Activated CD4-positive, alpha-beta memory T cell treated with anti-CD3 and anti-CD28 coated beads, Interleukin-2, amount 10 ng/mL, durations not matched to agents 7 days and 5 days (primary cell): ENCODE results near the gene CCDC14. TPM values are rescaled to one million over a fixed set of nuclear protein-coding genes. Genes with fewer than 3 reads are reported as not detected.
"Not testable (repeated sequence)": the region's sequence is repeated elsewhere in the genome, so short reads cannot be mapped to it uniquely, and the experiment has no call there.

Source experiments
- CTCF ChIA-PET: fragments of 350-600 bp; sonication (Branson Sonifier 250); formaldehyde crosslinking; loops from one replicate; lab custom pipeline; 2021; ENCODE audit warnings: antibody characterized with exemption, inconsistent platforms; lab: Charles Lee
- POLR2A ChIA-PET: fragments of 350-600 bp; sonication (Branson Sonifier 250); formaldehyde crosslinking; loops from one replicate; lab custom pipeline; 2021; ENCODE audit warnings: antibody characterized with exemption; lab: Charles Lee
- DNase-seq: peaks from one replicate; pipeline ENCODE4 v3.0.0-alpha.2; 2020
- H3K27ac Mint-ChIP-seq: one replicate; pipeline ENCODE4 v1.8.0; 2021; ENCODE audit warnings: mild to moderate bottlenecking, mixed read lengths
- H3K27me3 Mint-ChIP-seq: one replicate; pipeline ENCODE4 v1.8.0; 2021; ENCODE audit warnings: mixed read lengths
- H3K36me3 Mint-ChIP-seq: one replicate; pipeline ENCODE4 v1.8.0; 2021; ENCODE audit warnings: low read depth, mixed read lengths
- H3K4me1 Mint-ChIP-seq: one replicate; pipeline ENCODE4 v1.8.0; 2021; ENCODE audit warnings: mixed read lengths
- H3K4me3 Mint-ChIP-seq: one replicate; pipeline ENCODE4 v1.8.0; 2021; ENCODE audit warnings: mild to moderate bottlenecking, mixed read lengths
- H3K9me3 Mint-ChIP-seq: one replicate; pipeline ENCODE4 v1.8.0; 2021; ENCODE audit warnings: mixed read lengths
- total RNA-seq, 2 experiments: library from RNA; stranded (reverse); gene quantifications; one replicate each; pipeline ENCODE4 v1.2.3, GENCODE V29; 2021

Gene CCDC14, protein sequence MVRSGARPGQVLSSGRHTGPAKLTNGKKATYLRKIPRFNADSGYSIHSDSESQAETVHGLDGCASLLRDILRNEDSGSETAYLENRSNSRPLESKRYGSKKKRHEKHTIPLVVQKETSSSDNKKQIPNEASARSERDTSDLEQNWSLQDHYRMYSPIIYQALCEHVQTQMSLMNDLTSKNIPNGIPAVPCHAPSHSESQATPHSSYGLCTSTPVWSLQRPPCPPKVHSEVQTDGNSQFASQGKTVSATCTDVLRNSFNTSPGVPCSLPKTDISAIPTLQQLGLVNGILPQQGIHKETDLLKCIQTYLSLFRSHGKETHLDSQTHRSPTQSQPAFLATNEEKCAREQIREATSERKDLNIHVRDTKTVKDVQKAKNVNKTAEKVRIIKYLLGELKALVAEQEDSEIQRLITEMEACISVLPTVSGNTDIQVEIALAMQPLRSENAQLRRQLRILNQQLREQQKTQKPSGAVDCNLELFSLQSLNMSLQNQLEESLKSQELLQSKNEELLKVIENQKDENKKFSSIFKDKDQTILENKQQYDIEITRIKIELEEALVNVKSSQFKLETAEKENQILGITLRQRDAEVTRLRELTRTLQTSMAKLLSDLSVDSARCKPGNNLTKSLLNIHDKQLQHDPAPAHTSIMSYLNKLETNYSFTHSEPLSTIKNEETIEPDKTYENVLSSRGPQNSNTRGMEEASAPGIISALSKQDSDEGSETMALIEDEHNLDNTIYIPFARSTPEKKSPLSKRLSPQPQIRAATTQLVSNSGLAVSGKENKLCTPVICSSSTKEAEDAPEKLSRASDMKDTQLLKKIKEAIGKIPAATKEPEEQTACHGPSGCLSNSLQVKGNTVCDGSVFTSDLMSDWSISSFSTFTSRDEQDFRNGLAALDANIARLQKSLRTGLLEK
- total RNA-seq: 10 to 100 TPM; 50.1 to 52.4 TPM

DNA sequence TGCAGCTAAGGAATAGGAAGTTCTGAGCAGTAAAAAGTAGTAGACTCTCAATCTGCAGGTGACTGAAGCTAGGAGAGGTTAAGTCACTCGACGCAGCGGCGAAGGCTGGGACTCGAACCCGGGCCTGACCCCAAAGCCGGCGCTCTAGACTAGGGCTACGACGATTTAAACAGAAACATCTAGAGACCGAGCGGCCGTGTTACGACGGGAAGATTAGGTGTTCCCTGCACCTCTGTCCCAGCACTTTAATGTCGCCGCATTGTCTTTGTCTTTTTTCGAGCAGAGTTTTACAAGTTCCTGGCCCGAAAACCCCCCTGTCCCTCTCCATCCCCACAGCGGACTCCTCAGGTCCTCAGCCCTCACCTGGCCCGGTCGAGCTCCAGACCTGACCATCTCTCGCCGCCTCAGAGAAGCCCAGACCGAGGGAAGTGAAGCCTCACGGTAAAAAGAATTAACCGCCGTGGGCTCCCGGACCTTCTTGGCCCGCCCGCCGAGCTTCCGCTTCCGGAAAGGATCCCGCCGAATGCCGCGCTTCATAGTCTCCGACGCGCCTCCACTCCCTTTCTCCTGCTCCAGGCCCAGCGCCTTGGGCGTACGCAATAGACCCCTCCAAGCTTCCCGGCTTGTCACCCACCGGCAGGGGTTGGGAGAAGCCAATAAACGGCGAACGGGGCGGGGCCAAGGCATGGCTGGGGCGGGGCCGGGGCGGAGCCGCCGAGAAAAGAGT lies at the start of gene CCDC14:
Gene CCDC14, minus strand, starts transcription at position 449 of the 727 bp plus-strand sequence. Its CDS starts 56 bp downstream, at position 393.
- H3K4me1 Mint-ChIP-seq: peaks cover 28% of the 10 kb centered on the region
- peak within 1 kb of the TSS; percentile 89 for H3K27ac Mint-ChIP-seq
- POLR2A ChIA-PET: interaction anchor here (1.1 to 1.6 kb wide), 3 partner anchors 9 to 376 kb away, joined by 3 to 9 read pairs (median 6); partner anchors contain the start of genes HACD2 and KALRN
- no peaks in the 10 kb centered on the region for H3K9me3 Mint-ChIP-seq
- H3K36me3 Mint-ChIP-seq: peaks cover 3% of the 10 kb centered on the region
- CTCF ChIA-PET: interaction anchor here (0.9 kb wide), 1 partner anchor 19 kb away, joined by 3 read pairs; no protein-coding TSS in a partner anchor
- DNase-seq: peak; percentile 78
- H3K4me3 Mint-ChIP-seq: peak within 1 kb of the TSS; percentile 94
- H3K27me3 Mint-ChIP-seq: peaks cover 10% of the 10 kb centered on the region

DNA sequence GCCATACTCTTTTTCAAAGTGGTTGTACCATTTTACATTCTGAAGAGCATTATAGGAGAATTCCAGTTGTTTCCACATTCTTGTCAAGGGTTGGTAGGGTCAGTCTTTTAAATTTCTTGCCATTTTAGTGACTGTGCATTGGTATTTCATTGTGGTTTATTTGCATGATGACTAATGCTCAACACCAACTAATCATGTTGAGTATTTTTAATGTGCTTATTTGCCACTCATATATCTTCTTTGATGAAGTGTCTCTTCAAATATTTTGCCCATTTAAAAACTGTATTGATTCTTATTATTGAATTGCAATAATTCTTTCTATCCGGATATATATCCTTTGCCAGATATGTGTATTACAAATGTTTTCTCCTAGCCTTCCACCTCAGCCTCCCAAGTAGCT lies 47.3 kb upstream of the CCDC14 start:
- H3K9me3 Mint-ChIP-seq, DNase-seq, H3K27ac Mint-ChIP-seq, H3K36me3 Mint-ChIP-seq, H3K4me3 Mint-ChIP-seq, H3K4me1 Mint-ChIP-seq, POLR2A ChIA-PET: not testable (repeated sequence)
- CTCF ChIA-PET: interaction anchor here (1.3 kb wide), 1 partner anchor 24 kb away, joined by 6 read pairs; no protein-coding TSS in a partner anchor
- H3K27me3 Mint-ChIP-seq: peaks cover 45% of the 10 kb centered on the region

DNA sequence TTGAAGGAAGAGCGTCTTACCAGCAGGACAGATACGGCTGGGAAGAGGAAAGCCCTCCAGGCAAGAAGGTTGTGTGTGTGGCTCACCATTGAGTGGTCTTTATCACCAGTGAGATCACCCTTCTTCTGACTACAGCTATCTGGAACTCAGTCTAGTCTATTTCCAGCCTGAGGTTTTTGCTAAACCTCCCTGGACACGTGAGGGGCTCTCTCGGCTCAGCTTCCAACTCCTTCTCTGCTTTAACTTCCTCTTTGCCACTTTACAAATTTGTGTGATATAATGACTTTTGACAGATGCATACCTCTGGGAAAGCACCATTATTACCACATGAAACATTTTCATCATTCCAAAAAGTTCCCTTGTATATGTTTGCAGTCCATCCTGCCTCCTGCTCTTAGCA lies 46.2 kb upstream of the CCDC14 start:
- CTCF ChIA-PET: interaction anchor here (1.3 kb wide), 1 partner anchor 25 kb away, joined by 6 read pairs; no protein-coding TSS in a partner anchor

GRCh38 chr3:124002405-124003079 lies 41.5 kb upstream of the CCDC14 start:
- POLR2A ChIA-PET, DNase-seq, H3K4me1 Mint-ChIP-seq, H3K36me3 Mint-ChIP-seq, H3K4me3 Mint-ChIP-seq, H3K9me3 Mint-ChIP-seq, H3K27ac Mint-ChIP-seq, CTCF ChIA-PET: not testable (repeated sequence)
- H3K27me3 Mint-ChIP-seq: peaks cover 52% of the 10 kb centered on the region

More for the DNA sequence above, 46.2 kb upstream of the CCDC14 start:
- peaks cover 49% of the 10 kb centered on the region for H3K27me3 Mint-ChIP-seq
- no peaks in the 10 kb centered on the region for H3K4me1 Mint-ChIP-seq
- DNase-seq: no peak
- POLR2A ChIA-PET: no interaction called here
- H3K4me3 Mint-ChIP-seq: no peak overlapping the region
- H3K9me3 Mint-ChIP-seq: no peaks in the 10 kb centered on the region
- H3K27ac Mint-ChIP-seq: no peak overlapping the region
- H3K36me3 Mint-ChIP-seq: no peaks in the 10 kb centered on the region

DNA sequence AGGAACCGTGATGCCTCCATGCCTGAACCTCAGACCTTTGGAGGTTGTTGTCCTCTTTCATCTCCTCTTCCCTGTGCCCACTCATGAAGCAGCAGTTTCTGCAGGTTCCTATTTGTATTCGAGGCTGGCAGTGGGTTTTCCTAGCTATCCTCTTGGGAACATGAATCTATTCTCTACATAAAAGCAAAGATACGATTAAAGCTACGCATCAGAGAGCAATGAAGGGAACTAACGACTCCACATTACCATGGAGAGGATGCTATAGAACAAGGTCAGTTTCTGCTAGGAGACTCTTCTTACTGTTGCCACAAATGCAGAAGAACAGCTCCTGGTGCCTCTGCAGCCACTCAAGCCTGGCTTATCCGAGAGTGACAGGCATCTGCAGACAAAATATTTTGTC lies 40.3 kb upstream of the CCDC14 start:
- H3K4me3 Mint-ChIP-seq, H3K36me3 Mint-ChIP-seq, DNase-seq, H3K9me3 Mint-ChIP-seq, H3K27ac Mint-ChIP-seq, H3K4me1 Mint-ChIP-seq, POLR2A ChIA-PET, CTCF ChIA-PET: not testable (repeated sequence)
- H3K27me3 Mint-ChIP-seq: peaks cover 44% of the 10 kb centered on the region

GRCh38 chr3:123997543-123997942 lies 36.5 kb upstream of the CCDC14 start:
- H3K36me3 Mint-ChIP-seq: no peaks in the 10 kb centered on the region
- ChIA-PET POLR2A (no interaction called here), CTCF (no interaction called here)
- H3K4me3 Mint-ChIP-seq: no peak overlapping the region
- H3K9me3 Mint-ChIP-seq: no peaks in the 10 kb centered on the region
- peaks cover 24% of the 10 kb centered on the region for H3K27me3 Mint-ChIP-seq
- DNase-seq: no peak
- H3K4me1 Mint-ChIP-seq: no peaks in the 10 kb centered on the region
- no peak overlapping the region for H3K27ac Mint-ChIP-seq

GRCh38 chr3:123993818-123994217 lies 32.8 kb upstream of the CCDC14 start:
- H3K27ac Mint-ChIP-seq: no peak overlapping the region
- CTCF ChIA-PET: no interaction called here
- no peak for DNase-seq
- H3K27me3 Mint-ChIP-seq: peaks cover 33% of the 10 kb centered on the region
- no peak overlapping the region for H3K4me3 Mint-ChIP-seq
- H3K9me3 Mint-ChIP-seq: no peaks in the 10 kb centered on the region
- no peaks in the 10 kb centered on the region for H3K36me3 Mint-ChIP-seq
- no peaks in the 10 kb centered on the region for H3K4me1 Mint-ChIP-seq
- POLR2A ChIA-PET: no interaction called here

- POLR2A ChIA-PET, H3K4me1 Mint-ChIP-seq: not testable (repeated sequence)
Observed at GRCh38 chr3:123991730-123992588, 30.9 kb upstream of the CCDC14 start, which contains the start of gene ROPN1. TSS of gene ROPN1 (minus strand) at chr3:123992124. CDS start at chr3:123980481, 11,643 bp downstream.

GRCh38 chr3:123986427-123986826 lies 25.4 kb upstream of the CCDC14 start:
- Mint-ChIP-seq H3K36me3 (no peaks in the 10 kb centered on the region), H3K9me3 (no peaks in the 10 kb centered on the region), H3K4me3 (no peak overlapping the region), H3K27ac (no peak overlapping the region), H3K4me1 (no peaks in the 10 kb centered on the region), H3K27me3 (peaks cover 63% of the 10 kb centered on the region)
- ChIA-PET CTCF (interaction anchor here (0.6 kb wide), 1 partner anchor 262 kb away, joined by 3 read pairs; no protein-coding TSS in a partner anchor), POLR2A (no interaction called here)
- DNase-seq: no peak

More at GRCh38 chr3:123991730-123992588, 30.9 kb upstream of the CCDC14 start, which contains the start of gene ROPN1:
- peaks cover 33% of the 10 kb centered on the region for H3K27me3 Mint-ChIP-seq
- H3K4me3 Mint-ChIP-seq, DNase-seq, H3K36me3 Mint-ChIP-seq, H3K27ac Mint-ChIP-seq, CTCF ChIA-PET, H3K9me3 Mint-ChIP-seq: not testable (repeated sequence)

DNA sequence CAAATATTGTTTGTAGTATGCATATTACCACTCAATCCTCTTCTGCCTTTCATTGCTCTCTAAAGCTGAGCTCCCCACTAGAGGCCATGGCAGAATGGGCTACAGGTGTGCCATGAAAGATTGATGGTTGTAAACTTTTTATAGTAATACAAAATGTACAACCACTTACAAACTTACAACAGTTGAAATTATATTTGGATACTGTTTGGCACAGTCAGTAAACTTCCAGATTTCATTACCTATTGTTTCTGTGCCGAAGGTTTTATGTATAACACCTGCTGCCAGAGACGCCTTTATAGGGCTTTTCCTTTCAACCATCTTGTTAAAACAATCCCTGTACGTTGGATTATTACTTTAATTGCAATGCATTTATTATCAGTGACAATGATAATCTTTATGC lies 23.9 kb upstream of the CCDC14 start:
- POLR2A ChIA-PET: no interaction called here

GRCh38 chr3:123984350-123984749 lies 23.3 kb upstream of the CCDC14 start:
- no peaks in the 10 kb centered on the region for H3K36me3 Mint-ChIP-seq
- CTCF ChIA-PET: interaction anchor here (1.2 kb wide), 1 partner anchor 49 kb away, joined by 5 read pairs; the partner anchor contains the start of gene KALRN
- H3K27me3 Mint-ChIP-seq: peaks cover 61% of the 10 kb centered on the region

More for the DNA sequence above, 23.9 kb upstream of the CCDC14 start:
- Mint-ChIP-seq H3K4me3 (no peak overlapping the region), H3K9me3 (no peaks in the 10 kb centered on the region), H3K36me3 (no peaks in the 10 kb centered on the region), H3K27ac (no peak overlapping the region), H3K4me1 (no peaks in the 10 kb centered on the region), H3K27me3 (peaks cover 65% of the 10 kb centered on the region)
- no peak for DNase-seq
- CTCF ChIA-PET: interaction anchor here (1.2 kb wide), 1 partner anchor 48 kb away, joined by 5 read pairs; the partner anchor contains the start of gene KALRN

More at GRCh38 chr3:123984350-123984749, 23.3 kb upstream of the CCDC14 start:
- Mint-ChIP-seq H3K9me3 (no peaks in the 10 kb centered on the region), H3K4me1 (no peaks in the 10 kb centered on the region), H3K27ac (no peak overlapping the region), H3K4me3 (no peak overlapping the region)
- no peak for DNase-seq
- POLR2A ChIA-PET: no interaction called here
